Umbilical cord (tissue), 2 donors: Measurements from ENCODE around the gene ITPK1. TPM values are rescaled to one million over a fixed set of nuclear protein-coding genes. Genes with fewer than 3 reads are reported as not detected.

Experiments
- DNase-seq: peaks from one replicate; pipeline ENCODE4 v3.0.0-alpha.2; 2015; ENCODE audit warnings: low spot score
- total RNA-seq: library from RNA; depleted of rRNA; stranded (reverse); fragments of >200 nt; gene quantifications from one replicate; pipeline ENCODE4 v1.2.3, GENCODE V29; 2014; ENCODE audit warnings: low replicate concordance; ENCODE audit not compliant: insufficient read depth

ITPK1 gene
- total RNA-seq, 1 donor from 2014 or later: 14.7 TPM

DNA sequence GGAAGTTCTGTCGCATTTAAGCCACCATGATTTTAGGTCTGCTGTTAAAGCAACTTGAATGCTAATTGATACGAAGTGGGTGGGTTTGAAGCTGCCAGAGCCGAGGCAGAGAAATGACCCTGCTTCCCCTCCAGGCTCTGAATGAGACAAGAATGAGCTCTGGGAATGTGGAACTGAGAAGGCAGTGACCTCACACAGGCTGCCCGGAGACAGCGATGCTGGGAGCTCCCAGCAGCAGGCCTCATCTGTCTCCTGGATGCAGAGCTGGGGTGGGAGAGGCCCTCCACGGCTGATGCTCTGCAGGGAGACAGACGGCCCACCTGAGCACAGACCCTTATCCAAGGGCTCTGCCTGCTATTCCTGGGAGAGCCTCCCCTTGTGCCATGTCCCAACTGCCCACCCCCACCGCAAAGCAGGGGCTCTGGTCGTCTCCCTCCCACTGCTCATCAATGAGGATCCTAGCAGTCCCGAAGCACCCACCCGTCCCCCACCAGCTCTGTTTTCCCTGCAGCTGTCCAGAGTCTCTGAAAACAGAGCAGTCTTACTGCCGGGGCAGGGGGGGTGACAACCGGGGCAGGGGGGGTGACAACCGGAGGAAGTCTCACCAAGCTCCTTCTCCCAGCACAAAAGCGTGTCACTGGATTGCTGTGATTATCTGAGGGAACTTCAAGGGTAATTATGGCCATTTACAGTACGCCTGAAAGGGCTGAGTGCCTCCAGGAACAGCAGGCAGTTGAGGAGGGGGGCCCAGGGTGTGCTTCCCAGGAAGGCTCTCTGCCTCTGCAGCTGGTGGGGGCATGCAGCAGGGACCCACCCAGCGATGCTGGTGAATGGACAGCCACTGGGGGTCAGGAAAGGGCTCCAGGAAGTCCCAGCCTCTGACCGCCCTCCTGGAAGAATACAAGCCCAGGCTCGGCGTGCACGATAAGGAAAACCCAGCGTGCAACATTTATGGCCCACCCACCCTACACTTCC lies 125.0 kb downstream of the ITPK1 start:
- DNase-seq: peak; percentile 65

DNA sequence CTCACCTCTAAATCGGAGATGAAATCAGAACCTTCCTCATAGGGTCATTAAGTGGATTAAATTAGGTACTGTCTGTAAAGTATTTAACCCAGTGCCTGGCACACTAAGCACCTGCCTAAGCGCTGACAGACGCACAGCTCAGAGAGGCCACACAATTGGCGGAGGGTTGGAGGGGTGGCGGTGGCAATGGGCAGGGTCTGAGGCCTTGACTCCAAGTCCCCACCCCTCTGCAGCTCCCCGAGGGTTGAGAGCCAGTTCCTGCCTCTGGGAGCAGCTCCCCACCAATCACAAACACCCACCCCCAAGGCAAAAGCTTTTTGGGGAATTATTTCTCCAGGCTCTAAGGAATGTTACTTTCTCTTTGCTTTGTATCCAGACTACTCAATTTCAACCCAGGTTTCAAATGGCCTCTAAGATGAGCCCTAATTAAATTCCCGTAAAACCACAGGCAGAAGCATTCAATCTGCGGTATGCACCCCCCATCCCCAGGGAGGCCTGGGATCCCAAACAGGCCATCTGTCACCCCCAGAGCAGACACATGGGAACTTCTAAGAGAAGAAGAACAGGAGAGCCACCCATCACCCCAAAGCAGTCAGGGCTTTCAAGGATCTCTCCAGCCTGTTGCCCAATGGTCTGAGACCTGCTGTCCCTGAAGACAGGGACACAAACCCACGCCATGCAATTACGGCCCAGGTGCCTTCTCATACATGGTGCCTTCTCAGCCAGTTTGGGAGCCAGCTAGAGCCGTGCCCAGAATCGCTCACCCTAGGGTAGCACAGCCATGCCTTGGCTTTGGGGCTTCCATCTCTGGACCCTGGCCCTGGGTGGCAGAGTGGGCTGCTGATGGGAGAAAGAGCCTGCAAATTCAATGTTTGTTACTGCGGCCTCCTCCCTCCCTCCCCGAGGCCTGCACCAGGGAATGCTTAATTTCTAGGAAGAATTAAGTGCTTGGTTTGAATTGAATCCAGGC lies 126.7 kb downstream of the ITPK1 start:
- no peak for DNase-seq

DNA sequence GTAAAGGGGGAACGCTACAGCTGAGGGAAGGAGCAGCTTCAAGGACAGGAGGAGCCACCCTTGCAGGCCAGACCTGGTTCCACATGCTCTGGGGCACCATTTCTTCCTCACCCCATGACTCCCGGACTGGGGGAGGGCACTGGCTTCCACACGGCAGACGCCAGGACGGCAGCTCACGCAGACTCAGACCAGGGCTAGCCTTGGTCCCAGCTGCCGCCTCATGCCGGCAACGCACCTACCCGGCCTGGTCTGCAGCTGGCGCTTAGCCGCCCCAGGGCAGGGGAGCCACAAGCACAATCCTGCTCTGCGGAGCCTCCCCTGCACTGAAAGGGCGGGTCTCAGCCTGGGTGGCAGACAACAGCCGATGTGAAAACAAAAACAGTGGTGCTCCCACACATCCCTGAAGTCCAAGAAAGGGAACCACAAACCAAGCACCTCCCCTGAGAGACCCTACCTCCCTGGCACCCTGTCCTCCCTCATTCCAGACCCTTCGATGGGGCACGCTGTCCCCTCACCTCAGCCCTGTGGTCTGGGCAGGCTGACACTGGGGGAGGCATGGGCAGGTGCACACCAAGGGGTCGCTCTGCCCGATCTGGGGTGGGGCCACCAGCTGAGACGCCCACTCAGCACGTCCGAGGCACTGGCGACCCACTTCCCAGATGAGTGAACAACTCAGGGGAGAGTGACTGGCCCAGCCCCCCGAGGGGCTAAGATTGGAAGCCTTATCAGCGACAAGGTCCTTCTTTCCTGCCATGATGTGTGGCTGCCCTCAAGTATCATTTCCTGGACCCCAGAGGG lies 127.8 kb downstream of the ITPK1 start:
- no peak for DNase-seq

DNA sequence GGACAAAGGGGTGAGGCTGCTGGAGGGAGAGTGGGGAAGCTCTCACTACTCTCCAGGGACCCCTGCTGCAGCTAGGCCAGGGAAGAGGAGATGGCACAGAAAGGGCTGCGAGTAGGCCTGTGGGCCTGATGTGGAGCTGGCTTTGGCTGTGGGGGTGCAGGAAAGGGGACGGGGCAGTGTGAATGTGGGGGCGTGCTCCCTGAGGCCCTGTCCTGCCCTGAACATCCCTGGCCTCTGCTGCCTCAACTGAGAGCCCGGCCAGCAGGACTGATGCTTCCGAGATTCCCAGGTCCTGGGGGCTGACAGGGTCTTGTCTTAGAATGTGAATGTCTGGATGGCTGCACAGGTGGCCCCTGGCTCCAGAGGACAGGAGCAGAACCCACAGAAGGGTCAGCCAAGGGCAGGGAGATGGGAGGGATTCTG lies 128.6 kb downstream of the ITPK1 start:
- DNase-seq: no peak

DNA sequence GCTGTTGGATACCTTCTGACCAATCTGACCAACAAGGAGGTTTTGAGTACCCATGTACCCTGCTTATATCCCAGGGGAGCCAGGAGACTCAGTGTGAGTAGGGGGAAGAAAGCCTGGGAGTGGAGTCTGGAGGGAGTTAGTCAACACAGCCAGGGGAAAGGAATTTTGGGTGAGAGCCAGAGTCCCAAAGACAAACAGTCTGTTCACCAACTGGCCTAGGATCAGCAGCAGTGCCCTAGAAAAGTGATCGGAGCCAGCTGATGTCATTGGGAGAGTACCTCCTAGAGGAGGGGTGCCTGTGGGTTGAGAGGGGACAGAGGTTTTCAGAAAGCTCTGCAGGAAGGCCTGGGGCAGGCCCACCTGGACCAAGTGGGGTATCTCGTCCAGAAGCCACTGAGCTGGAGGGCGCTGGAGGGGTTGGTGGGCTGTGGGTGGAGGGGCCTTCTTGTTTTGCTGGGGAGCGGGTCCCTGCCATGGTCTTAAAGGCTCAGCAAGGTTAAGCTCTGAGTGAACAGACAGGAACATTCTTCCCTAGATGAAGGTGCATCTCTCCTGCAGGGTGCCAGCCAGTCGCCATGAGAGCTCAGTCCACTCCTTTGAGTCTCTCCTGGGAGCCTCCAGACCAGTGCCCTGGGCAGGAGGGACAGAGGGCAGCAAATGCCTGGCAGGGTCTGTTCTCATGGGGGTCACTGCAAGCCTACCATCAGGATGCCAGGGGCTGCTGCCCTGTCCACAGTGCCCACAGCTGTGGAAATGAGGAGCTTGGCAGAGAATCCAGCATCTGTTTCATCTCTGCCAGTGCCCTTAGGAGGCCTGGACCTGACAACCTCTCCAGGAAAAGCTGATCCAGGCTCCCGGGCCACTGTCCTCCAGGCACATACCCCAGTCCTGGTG lies 129.2 kb downstream of the ITPK1 start:
- DNase-seq: peak; percentile 65

DNA sequence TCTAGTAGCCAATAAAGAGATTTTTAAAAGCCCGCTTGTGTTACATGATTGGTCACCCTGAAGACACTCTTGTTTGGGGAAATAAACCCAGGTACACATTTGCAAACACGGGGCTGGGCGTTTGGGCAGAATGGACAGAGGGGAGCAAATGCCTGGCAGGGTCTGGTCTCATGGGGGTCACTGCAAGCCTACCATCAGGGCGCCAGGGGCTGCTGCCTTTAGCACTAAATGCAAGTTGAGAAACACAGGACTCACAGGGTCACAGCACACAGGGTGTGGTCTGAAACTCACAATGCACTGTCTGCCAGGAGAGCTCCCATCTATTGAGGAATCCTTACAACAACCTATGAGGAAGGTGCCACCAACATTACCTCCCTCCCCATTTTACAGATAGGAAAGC lies 130.2 kb downstream of the ITPK1 start:
- no peak for DNase-seq

DNA sequence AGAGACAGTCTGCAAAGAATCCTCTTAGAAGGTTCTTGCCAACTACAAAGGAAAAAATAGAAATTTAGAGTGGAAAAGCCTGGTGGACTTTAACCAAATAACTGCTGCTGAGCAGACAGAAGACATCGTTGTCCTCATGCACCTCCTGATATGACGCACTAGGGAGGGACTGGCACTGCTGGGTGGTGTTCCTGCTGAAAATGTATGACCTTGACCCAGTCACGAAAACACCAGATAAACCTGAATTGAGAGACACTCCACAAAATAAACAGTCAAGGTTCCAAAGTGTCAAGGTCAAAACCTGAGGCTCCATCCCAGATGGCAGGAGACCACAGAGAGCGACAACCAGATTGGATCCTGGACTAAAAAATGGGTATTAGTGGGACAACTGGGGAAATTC lies 130.8 kb downstream of the ITPK1 start:
- no peak for DNase-seq

DNA sequence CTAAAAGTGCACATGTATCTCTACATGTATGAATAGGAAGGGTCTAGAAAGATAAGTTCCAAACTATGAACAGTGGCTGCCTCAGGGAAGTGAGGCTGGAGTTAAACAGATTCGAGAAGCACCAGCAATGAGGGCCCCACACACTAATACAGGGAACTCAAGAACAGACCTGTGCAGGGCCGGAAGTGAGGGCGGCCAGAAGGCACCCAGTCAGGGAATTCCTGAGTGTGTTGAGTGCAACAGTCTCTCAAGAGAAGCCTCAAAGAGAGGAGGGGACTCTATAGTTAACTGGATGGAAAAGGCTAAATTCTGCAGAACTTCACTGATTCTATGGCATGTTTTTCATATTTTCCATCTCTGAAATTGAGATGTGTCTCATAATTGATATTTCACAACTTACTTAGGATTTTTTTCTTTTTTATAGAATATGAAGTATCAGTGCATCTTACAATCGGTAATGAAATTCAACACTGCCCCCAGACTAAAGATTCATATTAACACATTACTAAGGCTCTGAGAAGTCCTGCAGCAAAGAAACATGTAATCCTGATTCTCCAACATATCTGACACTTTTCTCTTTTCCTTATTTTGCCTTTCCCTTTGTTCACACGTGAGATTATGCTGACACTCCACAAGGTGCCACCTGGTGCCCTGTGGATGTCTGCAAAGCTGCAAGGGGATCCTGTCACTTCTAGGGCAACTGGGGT lies 131.5 kb downstream of the ITPK1 start:
- DNase-seq: no peak

DNA sequence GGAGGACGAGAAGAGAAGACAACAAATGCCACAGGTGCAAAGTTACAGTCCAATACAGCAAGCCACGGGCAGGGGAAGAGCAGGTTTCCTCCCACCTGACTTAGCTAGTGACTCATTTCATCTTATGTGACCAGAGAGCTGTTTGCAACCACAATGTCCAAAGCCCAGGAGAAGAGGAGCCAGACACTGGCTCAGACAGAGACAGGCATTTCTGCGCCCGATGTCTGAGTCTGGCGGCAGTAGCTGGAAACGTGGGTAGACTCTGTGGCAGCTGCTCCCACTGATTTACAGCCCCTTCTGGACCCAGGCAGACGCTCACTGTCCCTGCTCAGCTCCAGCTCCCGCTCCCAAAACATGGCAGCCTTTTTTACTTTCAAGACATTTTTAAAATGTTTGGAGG lies 132.8 kb downstream of the ITPK1 start:
- DNase-seq: no peak

DNA sequence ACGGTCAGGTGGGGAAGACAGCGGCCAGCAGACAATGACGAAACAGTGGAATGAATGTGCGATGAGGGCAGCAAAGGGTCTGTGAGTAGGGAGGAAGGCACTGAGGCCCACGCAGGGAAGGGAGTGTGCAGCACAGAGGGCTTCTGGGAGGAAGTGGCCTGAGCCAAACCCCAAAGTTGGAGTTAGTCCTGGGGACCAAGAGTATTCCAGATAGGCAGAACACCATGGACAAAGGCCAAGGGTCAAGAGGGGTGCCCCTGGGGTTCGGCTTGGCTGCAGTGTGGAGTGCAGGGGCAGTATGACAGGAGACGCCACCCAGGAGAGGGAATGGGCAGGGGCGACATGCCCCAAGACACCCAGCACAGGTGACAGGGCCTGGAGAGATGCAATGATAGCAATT lies 134.0 kb downstream of the ITPK1 start:
- no peak for DNase-seq

DNA sequence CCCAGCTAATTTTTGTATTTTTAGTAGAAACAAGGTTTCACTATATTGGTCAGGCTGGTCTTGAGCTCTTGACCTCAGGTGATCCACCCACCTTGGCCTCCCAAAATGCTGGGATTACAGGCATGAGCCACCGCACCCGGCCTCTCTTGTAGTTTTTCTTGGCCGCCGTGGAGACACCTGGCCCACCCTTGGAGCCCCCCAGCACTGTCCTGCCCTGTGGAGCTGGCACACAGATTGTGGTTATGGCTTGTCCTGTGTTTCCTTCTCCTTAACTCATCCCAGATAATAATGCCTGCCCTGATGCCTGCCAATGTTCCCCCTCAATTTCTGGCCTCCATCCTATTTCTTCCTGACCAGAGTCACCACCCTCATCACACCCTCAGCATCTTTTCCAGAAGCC lies 134.9 kb downstream of the ITPK1 start:
- no peak for DNase-seq

DNA sequence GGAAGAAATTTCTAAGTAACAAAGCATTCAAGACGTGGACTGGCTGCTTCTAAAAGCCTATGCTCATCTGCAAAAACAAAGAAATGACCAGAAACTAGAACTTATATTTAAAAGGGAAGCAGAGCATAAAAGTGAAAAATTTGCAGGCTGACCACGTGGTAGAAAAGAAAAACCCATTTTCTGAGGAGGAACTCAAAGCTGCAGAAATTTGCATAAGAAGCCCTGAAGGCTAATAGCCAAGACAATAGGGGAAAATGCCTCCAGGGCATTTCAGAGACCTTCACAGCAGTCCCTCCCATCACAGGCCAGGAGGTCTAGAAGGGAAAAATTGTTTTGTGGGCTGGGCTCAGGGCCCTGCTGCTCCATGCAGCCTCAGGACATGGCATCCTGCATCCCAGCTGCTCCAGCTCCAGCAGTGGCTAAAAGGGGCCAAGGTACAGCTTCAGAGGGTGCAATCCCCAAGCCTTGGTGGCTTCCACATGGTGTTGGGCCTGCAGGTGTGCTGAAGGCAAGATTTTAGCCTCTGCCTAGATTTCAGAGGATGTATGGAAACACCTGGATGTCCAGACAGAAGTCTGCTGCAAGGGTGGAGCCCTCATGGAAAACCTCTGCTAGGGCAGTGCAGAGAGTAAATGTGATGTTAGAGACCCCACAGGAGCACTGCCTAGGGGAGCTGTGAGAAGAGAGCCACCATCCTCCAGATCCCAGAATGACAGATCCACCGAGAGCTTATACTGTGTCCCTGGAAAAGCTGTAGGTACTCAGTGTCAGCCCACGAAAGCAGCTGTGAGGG lies 137.3 kb downstream of the ITPK1 start:
- DNase-seq: no peak

DNA sequence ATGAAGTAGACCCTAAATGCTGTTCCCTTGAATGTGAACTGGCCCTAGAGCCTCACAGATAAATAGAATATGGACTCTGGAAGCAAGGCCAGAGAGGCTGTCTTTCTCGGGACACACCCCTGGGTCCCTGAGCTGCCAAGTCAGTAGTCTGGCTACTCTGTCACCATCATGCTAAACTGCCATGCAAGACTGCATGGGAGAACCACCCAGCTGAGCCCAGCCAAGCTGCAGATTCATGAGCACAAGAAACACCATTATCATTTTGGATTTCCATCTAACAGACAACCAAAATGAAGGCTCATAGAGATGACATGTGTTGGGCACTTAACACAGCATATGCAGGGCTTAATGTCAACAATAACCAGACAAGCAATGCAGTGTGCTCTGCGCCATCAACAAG lies 139.5 kb downstream of the ITPK1 start:
- no peak for DNase-seq

DNA sequence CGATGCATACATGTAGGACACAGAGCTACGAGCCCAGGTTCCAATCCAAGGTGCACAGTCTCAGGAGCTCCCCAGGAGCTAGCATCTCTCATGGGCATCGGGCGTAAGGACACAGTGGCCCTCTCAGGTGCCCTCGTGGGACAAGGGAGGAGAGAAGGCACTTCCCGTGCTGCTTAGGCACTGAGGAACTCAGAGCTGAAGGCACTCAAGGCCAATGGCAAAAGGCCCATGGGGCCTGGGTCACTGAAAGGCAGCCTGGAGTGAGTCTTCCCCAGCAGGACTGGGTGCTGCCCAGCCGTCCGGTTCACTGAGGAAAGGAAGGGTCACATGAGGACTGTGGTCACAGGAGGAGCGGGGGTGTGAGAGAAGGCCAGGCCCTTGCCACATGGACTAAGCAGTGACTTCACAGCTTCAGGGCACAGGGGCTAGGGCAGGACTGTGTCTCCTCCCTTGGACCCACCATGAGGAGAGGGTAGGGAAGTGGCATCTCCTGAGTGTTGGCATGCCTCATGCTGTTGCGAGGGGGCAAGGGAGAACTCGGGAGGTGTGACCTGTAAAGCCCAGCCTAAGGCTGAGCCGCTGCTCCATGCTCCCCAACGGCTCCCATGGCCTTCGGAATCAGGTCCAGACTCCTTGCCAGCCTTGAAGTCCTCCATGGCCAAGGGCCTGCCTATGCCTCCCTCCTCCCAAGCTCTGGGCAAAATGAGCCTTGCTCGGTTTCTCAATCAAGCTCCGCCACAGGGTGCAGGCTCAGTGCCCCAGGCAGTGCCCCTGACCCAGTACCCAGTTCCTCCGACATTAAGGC lies 141.0 kb downstream of the ITPK1 start:
- DNase-seq: no peak

DNA sequence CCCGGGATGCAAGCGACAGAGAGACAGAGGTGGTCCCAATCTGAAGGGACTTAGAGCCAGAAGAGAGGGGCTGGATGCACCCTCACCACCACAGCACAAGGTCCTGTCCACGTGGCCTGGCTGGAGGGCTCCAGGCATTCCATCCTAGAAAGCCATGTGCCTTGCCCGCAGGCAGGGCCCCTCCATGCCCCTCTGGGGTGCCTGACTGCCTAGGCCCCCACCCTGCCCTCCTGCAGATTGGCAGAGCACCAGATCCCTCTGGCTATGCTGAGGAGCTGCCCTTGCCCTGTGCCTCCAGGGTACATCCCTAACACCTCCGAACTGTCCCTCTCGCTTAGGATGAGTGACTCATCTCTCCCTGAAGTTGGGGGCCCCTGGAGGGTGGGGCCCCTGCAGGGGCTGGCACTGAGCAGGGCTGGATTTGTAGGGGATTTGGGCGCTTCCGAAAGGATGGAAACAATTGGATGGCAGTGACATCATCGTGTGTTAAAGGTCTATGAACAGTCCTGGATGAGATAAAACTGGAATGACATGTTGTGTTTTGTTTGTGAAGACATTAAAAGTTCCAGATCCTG lies 141.8 kb downstream of the ITPK1 start:
- DNase-seq: peak; percentile 82

DNA sequence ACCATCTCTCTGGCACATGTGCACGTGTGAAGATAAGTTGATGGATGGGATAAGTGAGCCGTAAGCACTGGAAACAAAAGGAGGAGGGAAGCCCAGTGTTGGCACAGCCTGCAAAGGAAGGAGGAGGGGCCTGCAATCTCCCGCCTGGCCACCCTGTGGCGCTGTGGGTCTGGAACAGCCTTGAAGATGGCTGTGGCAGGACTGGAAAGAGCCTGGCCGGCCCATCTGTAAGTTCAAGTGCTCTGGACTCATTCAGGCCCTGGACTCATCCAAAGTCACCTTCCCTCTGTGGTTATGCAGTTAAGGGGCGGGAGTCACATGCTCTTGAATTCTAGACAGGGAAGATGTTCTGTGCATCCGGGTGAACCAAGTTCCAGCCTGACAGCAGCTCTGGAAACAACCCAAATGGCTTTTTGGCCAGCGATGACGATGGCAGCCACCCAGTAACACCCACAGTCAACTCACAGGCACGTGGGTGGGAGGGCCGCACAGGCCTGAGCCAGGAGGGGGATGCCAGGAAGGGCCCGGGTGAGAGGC lies 142.4 kb downstream of the ITPK1 start:
- peak; percentile 64 for DNase-seq

DNA sequence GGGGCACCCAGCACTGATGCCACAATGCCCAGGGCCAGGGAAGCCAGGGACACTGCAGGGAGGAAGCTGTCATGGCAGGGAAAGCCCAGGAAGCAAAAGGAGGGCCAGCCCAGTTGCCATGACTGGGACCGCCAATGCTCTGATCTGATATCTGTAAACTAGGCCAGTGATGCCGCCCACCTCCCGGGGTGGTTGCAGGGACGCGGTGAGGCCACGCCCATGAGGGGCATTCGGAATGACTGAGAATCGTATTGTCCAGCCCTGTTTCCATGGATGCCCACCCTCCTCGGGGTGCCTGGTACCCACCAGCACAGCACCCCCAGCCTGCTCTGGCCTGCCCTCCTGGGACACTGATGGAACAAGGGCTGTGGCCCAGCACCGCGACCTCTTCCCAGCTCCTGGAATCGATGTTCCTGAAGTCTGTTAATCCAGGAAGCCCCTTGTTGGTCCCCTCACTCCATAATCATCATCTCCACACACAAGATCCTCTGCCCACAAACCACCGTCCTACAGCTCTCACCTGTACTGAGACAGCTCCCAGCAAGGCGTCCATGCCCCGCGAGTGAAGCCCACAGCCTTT lies 144.0 kb downstream of the ITPK1 start:
- no peak for DNase-seq
